ENCODE results near the gene PIP5K1C.

DNA sequence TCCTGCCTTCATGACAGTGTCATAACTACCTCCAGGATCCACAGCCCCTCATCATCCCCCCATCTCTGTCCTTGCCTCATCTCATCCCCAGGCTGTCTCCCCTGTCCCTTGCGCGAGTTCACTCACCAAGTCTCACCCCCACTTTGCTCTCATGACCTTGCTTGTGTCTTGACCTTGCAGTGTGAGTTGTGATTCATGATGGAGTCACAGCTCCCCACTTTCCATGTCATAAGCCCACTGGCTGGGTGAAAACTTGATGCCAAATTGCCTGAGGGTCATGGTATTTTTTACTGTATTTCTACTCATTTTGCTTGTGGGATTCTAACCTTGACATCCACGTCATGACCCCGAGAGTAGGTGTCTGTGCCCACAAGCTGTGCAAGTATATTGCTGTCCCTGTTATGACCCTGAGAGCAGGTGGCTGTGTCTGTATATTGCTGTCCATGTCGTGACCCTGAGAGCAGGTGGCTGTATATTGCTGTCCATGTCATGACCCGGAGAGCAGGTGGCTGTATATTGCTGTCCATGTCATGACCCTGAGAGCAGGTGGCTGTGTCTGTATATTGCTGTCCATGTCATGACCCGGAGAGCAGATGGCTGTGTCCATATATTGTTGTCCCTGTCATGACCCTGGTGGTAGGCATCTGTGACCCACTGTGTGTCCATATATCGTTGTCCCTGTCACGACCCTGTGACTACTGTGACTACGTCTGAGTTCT is 37.4 kb upstream of the PIP5K1C start:
- TF ChIP-seq SIN3A (IDR thresholded peaks at IDR 0.05; ENCODE audit: borderline replicate concordance, insufficient read depth, low read length), result no peak
- no peak for TF ChIP-seq POLR2AphosphoS5 (IDR thresholded peaks at IDR 0.05; ENCODE audit: low read depth, low read length)
- TF ChIP-seq TAF1 (IDR thresholded peaks at IDR 0.05; ENCODE audit: borderline replicate concordance, insufficient read depth, low read length), result no peak
- TF ChIP-seq FOXP2 (optimal IDR thresholded peaks at IDR 0.05; ENCODE audit: borderline replicate concordance, extremely low read depth, extremely low read length, insufficient read depth), result no peak
- TF ChIP-seq, protein P1, sequence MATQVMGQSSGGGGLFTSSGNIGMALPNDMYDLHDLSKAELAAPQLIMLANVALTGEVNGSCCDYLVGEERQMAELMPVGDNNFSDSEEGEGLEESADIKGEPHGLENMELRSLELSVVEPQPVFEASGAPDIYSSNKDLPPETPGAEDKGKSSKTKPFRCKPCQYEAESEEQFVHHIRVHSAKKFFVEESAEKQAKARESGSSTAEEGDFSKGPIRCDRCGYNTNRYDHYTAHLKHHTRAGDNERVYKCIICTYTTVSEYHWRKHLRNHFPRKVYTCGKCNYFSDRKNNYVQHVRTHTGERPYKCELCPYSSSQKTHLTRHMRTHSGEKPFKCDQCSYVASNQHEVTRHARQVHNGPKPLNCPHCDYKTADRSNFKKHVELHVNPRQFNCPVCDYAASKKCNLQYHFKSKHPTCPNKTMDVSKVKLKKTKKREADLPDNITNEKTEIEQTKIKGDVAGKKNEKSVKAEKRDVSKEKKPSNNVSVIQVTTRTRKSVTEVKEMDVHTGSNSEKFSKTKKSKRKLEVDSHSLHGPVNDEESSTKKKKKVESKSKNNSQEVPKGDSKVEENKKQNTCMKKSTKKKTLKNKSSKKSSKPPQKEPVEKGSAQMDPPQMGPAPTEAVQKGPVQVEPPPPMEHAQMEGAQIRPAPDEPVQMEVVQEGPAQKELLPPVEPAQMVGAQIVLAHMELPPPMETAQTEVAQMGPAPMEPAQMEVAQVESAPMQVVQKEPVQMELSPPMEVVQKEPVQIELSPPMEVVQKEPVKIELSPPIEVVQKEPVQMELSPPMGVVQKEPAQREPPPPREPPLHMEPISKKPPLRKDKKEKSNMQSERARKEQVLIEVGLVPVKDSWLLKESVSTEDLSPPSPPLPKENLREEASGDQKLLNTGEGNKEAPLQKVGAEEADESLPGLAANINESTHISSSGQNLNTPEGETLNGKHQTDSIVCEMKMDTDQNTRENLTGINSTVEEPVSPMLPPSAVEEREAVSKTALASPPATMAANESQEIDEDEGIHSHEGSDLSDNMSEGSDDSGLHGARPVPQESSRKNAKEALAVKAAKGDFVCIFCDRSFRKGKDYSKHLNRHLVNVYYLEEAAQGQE (IDR thresholded peaks at IDR 0.05; ENCODE audit: insufficient read depth in 1 of 2, low read depth in 2 of 2, low read length in 2 of 2), result no peak

Measured in PFSK-1 (cell line).